ENCODE results near the gene NOCT. TPM values are rescaled to one million over a fixed set of nuclear protein-coding genes. Genes with fewer than 3 reads are reported as not detected.

NOCT gene
- total and polyA plus RNA-seq, 2 of the 4 experiments (the other 2 are of a cell fraction) = 5.5 to 41.4 TPM

DNA sequence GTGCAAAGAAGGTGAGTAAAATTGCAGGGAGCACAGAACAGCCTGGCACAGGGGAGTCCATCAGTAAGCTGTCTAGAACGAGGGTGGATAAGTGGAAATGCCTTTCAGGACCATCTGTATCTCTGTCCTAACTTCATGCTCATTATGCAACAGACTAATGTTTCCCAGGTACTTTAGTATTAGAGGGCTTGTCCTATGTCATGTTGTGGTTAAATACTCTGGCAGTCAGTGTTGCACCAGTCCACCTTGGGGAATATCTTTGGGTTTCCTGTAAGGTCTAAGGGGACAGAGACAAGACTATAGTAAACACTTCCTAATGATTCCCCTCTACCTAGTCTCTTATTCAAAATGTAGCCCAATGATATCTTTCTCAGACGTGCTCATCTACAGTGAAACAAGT, 21.3 kb downstream of the NOCT start:
- H3K79me1 ChIP-seq (ENCODE audit: low read depth in 1 of 2, low read length in 2 of 2) = peaks cover 34 to 77% of the 10 kb centered on the region in 2 experiments
- H3K56ac ChIP-seq (ENCODE audit: extremely low read depth, insufficient read depth, low read length) = no peak overlapping the region
- H3K18ac ChIP-seq (ENCODE audit: low read depth, low read length) = no peak overlapping the region
- TF ChIP-seq, protein P1, sequence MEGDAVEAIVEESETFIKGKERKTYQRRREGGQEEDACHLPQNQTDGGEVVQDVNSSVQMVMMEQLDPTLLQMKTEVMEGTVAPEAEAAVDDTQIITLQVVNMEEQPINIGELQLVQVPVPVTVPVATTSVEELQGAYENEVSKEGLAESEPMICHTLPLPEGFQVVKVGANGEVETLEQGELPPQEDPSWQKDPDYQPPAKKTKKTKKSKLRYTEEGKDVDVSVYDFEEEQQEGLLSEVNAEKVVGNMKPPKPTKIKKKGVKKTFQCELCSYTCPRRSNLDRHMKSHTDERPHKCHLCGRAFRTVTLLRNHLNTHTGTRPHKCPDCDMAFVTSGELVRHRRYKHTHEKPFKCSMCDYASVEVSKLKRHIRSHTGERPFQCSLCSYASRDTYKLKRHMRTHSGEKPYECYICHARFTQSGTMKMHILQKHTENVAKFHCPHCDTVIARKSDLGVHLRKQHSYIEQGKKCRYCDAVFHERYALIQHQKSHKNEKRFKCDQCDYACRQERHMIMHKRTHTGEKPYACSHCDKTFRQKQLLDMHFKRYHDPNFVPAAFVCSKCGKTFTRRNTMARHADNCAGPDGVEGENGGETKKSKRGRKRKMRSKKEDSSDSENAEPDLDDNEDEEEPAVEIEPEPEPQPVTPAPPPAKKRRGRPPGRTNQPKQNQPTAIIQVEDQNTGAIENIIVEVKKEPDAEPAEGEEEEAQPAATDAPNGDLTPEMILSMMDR (conservative IDR thresholded peaks at IDR 0.05; ENCODE audit: low read depth, low read length) = no peak
- TF ChIP-seq RCOR1 (IDR thresholded peaks at IDR 0.05; ENCODE audit: insufficient replicate concordance, low read length) = no peak
- TF ChIP-seq NFE2L2 (IDR thresholded peaks at IDR 0.05; ENCODE audit: low read depth, low read length) = no peak
- no peak for TF ChIP-seq RFX5 (IDR thresholded peaks at IDR 0.05; ENCODE audit: low read depth, low read length)
- no peak for TF ChIP-seq SMC3 (IDR thresholded peaks at IDR 0.05; ENCODE audit: low read depth, low read length)
- no peak for TF ChIP-seq BHLHE40 (IDR thresholded peaks at IDR 0.05; ENCODE audit: low read depth, low read length)
- TF ChIP-seq, protein P2, sequence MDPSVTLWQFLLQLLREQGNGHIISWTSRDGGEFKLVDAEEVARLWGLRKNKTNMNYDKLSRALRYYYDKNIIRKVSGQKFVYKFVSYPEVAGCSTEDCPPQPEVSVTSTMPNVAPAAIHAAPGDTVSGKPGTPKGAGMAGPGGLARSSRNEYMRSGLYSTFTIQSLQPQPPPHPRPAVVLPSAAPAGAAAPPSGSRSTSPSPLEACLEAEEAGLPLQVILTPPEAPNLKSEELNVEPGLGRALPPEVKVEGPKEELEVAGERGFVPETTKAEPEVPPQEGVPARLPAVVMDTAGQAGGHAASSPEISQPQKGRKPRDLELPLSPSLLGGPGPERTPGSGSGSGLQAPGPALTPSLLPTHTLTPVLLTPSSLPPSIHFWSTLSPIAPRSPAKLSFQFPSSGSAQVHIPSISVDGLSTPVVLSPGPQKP (IDR thresholded peaks at IDR 0.05; ENCODE audit: borderline replicate concordance, low read depth, low read length) = no peak
- TF ChIP-seq RAD21 (IDR thresholded peaks at IDR 0.05; ENCODE audit: low read length) = no peak
- no peak overlapping the region for H4K91ac ChIP-seq (ENCODE audit: insufficient read depth, low read depth, low read length)
- H3K4me2 ChIP-seq (ENCODE audit: low read depth, low read length) = no peak overlapping the region
- WGBS, 2 experiments (ENCODE audit: extremely low coverage in 2 of 2, insufficient read length in 1 of 2) = no CpG with 5 or more reads among the region's 2 CpGs
- H3K27me3 ChIP-seq (ENCODE audit: control insufficient read depth, insufficient read depth, low read length) = no peaks in the 10 kb centered on the region
- peaks cover 3% of the 10 kb centered on the region for H3K36me3 ChIP-seq (ENCODE audit: control insufficient read depth, insufficient read depth, low read length)
- H3K9me1 ChIP-seq (ENCODE audit: insufficient read depth, low read length) = peaks cover 14% of the 10 kb centered on the region
- peaks cover 7% of the 10 kb centered on the region for H3K4me1 ChIP-seq (ENCODE audit: control insufficient read depth, insufficient read depth, low read length)
- ATAC-seq (ENCODE audit: low read depth) = no peak
- dilution Hi-C loops (cut with HindIII; ENCODE audit: low sequenced_read_pairs, unreplicated experiment) = no loop called here
- no peak overlapping the region for H3K14ac ChIP-seq (replicated peaks; ENCODE audit: low read depth, low read length)
- no peak overlapping the region for H4K5ac ChIP-seq (ENCODE audit: low read depth, low read length)
- H3K9ac ChIP-seq (ENCODE audit: low read depth, low read length) = no peak overlapping the region
- intact Hi-C loops (cut with micrococcal nuclease) = no loop called here
- no peak overlapping the region for H4K8ac ChIP-seq (ENCODE audit: low read depth in 2 of 2, low read length in 2 of 2)
- no peak overlapping the region for H3K27ac ChIP-seq (ENCODE audit: insufficient read depth, low read length)
- H2BK15ac ChIP-seq (ENCODE audit: low read depth, low read length) = no peak overlapping the region
- ChIA-PET CTCF (no interaction called here), POLR2A (ENCODE audit: unreplicated experiment) (no interaction called here)
- no peak overlapping the region for H3K4ac ChIP-seq (ENCODE audit: low read depth, low read length)
- H4K20me1 ChIP-seq (ENCODE audit: insufficient read depth, low read length) = peaks cover 69% of the 10 kb centered on the region
- no peak overlapping the region for H2AK5ac ChIP-seq (ENCODE audit: low read depth, low read length)
- no peak overlapping the region for H2BK120ac ChIP-seq (ENCODE audit: low read depth, low read length)
- no peak overlapping the region for H3K23ac ChIP-seq (ENCODE audit: low read depth, low read length)
- BruUV-seq (replicated peaks) = no TSS peak
- no peak overlapping the region for H3K4me3 ChIP-seq (ENCODE audit: insufficient read depth, low read depth, low read length)
- no peak overlapping the region for H2BK20ac ChIP-seq (ENCODE audit: low read depth, low read length)
- no peak overlapping the region for H2AFZ ChIP-seq (replicated peaks; ENCODE audit: low read length, poor library complexity)
- no peak overlapping the region for H2BK5ac ChIP-seq (ENCODE audit: low read depth, low read length, poor library complexity, severe bottlenecking)
- no peaks in the 10 kb centered on the region for H3K9me3 ChIP-seq (ENCODE audit: control insufficient read depth, insufficient read depth, low read length)
- no peak for DNase-seq
- H2AK9ac ChIP-seq (replicated peaks; ENCODE audit: low read depth, low read length, poor library complexity) = no peak overlapping the region
- in situ Hi-C loops (cut with MboI; ENCODE audit: low sequenced_read_pairs) = no loop called here
